ENCODE data around the gene MSRB3. TPM values are rescaled to one million over a fixed set of nuclear protein-coding genes. Genes with fewer than 3 reads are reported as not detected.

The MSRB3 gene
- total and polyA plus RNA-seq, 7 donors = 15.4 to 64.1 (median 48.3) TPM

- ATAC-seq (no peak), DNase-seq (no peak)
- Histone ChIP-seq H3K4me1 (no peaks in the 10 kb centered on the region), H3K4me3 (no peak overlapping the region), H3K36me3 (ENCODE audit: insufficient read depth in 1 of 2, low read depth in 1 of 2) (no peaks in the 10 kb centered on the region), H3K27ac (no peak overlapping the region), H3K27me3 (ENCODE audit: insufficient read depth in 3 of 3, low read length in 2 of 3) (no peaks in the 10 kb centered on the region), H3K9me3 (no peaks in the 10 kb centered on the region)
- no peak for TF ChIP-seq CTCF (IDR thresholded peaks at IDR 0.05)
- intact Hi-C loops (cut with DNase I) = no loop called here
These were observed 19.0 kb upstream of the MSRB3 start for GRCh38 chr12:65259501-65259900.

- Histone ChIP-seq H3K9me3 (no peaks in the 10 kb centered on the region), H3K4me3 (no peak overlapping the region), H3K27ac (no peak overlapping the region), H3K4me1 (no peaks in the 10 kb centered on the region), H3K36me3 (ENCODE audit: insufficient read depth in 1 of 2, low read depth in 1 of 2) (no peaks in the 10 kb centered on the region), H3K27me3 (ENCODE audit: insufficient read depth in 3 of 3, low read length in 2 of 3) (no peaks in the 10 kb centered on the region)
- ATAC-seq = no peak
- 84 to 91% (median 89%) methylated on average over 4 of the region's 4 CpGs for WGBS, 3 donors
- intact Hi-C loops (cut with DNase I) = no loop called here
- no peak for DNase-seq
- no peak for TF ChIP-seq CTCF (IDR thresholded peaks at IDR 0.05)
These were observed 14.7 kb upstream of the MSRB3 start for GRCh38 chr12:65263777-65264176.

- H3K4me1 ChIP-seq = no peaks in the 10 kb centered on the region
- H3K27me3 ChIP-seq (ENCODE audit: insufficient read depth in 3 of 3, low read length in 2 of 3) = no peaks in the 10 kb centered on the region
- intact Hi-C loops (cut with DNase I) = no loop called here
- no peaks in the 10 kb centered on the region for H3K9me3 ChIP-seq
- 88 to 90% (median 88%) methylated on average over 3 of the region's 3 CpGs for WGBS, 3 donors
- no peak for TF ChIP-seq CTCF (IDR thresholded peaks at IDR 0.05)
- no peak overlapping the region for H3K27ac ChIP-seq
- ATAC-seq = no peak
- H3K4me3 ChIP-seq = no peak overlapping the region
- no peaks in the 10 kb centered on the region for H3K36me3 ChIP-seq (ENCODE audit: insufficient read depth in 1 of 2, low read depth in 1 of 2)
- no peak for DNase-seq
These were observed 12.1 kb upstream of the MSRB3 start for GRCh38 chr12:65266408-65266807.

- ATAC-seq (no peak), DNase-seq (no peak)
- no peak for TF ChIP-seq CTCF (IDR thresholded peaks at IDR 0.05)
- intact Hi-C loops (cut with DNase I) = loop anchor here in 1 of 2 donors (10.0 kb wide), 1 partner anchor 85 kb away; no protein-coding TSS in a partner anchor
- Histone ChIP-seq H3K4me3 (no peak overlapping the region), H3K9me3 (no peaks in the 10 kb centered on the region), H3K36me3 (ENCODE audit: insufficient read depth in 1 of 2, low read depth in 1 of 2) (no peaks in the 10 kb centered on the region), H3K27ac (no peak overlapping the region), H3K4me1 (no peaks in the 10 kb centered on the region), H3K27me3 (ENCODE audit: insufficient read depth in 3 of 3, low read length in 2 of 3) (no peaks in the 10 kb centered on the region)
- WGBS, 3 donors = 66 to 81% (median 78%) methylated on average over 1 of the region's 1 CpG
These were observed 8.9 kb upstream of the MSRB3 start for GRCh38 chr12:65269603-65270002.

GRCh38 chr12:65274602-65275272 is 3.7 kb upstream of the MSRB3 start:
- intact Hi-C loops (cut with DNase I) = loop anchor here in 1 of 2 donors (10.0 kb wide), 1 partner anchor 90 kb away; no protein-coding TSS in a partner anchor
- H3K4me3 ChIP-seq = no peak overlapping the region
- TF ChIP-seq CTCF (IDR thresholded peaks at IDR 0.05) = no peak
- no peak for DNase-seq
- 76 to 80% (median 78%) methylated on average over 7 of the region's 7 CpGs for WGBS, 3 donors
- peaks cover 2% of the 10 kb centered on the region for H3K4me1 ChIP-seq
- no peak for ATAC-seq
- no peak overlapping the region for H3K27ac ChIP-seq
- no peaks in the 10 kb centered on the region for H3K9me3 ChIP-seq
- H3K27me3 ChIP-seq (ENCODE audit: insufficient read depth in 3 of 3, low read length in 2 of 3) = no peaks in the 10 kb centered on the region
- H3K36me3 ChIP-seq (ENCODE audit: insufficient read depth in 1 of 2, low read depth in 1 of 2) = no peaks in the 10 kb centered on the region
